GM12864 (cell line): ENCODE results near the gene STK38L.
A peak's percentile ranks its signal among the peaks of the same experiment; 100 is the strongest.

Source experiments
- DNase-seq: peaks from one replicate; pipeline ENCODE4 v3.0.0-alpha.2; 2011; ENCODE audit warnings: low read depth
- H3K4me3 ChIP-seq: 2 replicates; pipeline ENCODE4 v1.5.1; 2011; ENCODE audit warnings: mild to moderate bottlenecking, low read depth, low read length, control low read depth
- CTCF ChIP-seq: IDR thresholded peaks from 2 replicates; pipeline ENCODE4 v1.5.1; 2011; ENCODE audit warnings: low read depth, mild to moderate bottlenecking, moderate library complexity, low read length, control low read depth, inconsistent platforms; ENCODE audit errors: missing control alignments

The STK38L gene

GRCh38 chr12:27334721-27335082, 90.6 kb downstream of the STK38L start:
- TF ChIP-seq CTCF = no peak
- DNase-seq = no peak
- peak overlapping the region; percentile 76; the same call in 1 of the 2 replicates for H3K4me3 ChIP-seq

GRCh38 chr12:27335364-27336281, 91.5 kb downstream of the STK38L start:
- no peak for TF ChIP-seq CTCF
- no peak overlapping the region; the same call in 1 of the 2 replicates for H3K4me3 ChIP-seq
- DNase-seq = no peak

- H3K4me3 ChIP-seq = no peak overlapping the region
- no peak for TF ChIP-seq CTCF
- no peak for DNase-seq
Measured at GRCh38 chr12:27336282-27336653, 92.2 kb downstream of the STK38L start.

GRCh38 chr12:27337376-27337775, 93.3 kb downstream of the STK38L start:
- TF ChIP-seq CTCF = no peak
- DNase-seq = no peak
- no peak overlapping the region for H3K4me3 ChIP-seq

- no peak for TF ChIP-seq CTCF
- DNase-seq = no peak
- no peak overlapping the region for H3K4me3 ChIP-seq
Measured at GRCh38 chr12:27338473-27338872, 94.4 kb downstream of the STK38L start.

- TF ChIP-seq CTCF = no peak
- no peak overlapping the region for H3K4me3 ChIP-seq
- DNase-seq = no peak
Measured at GRCh38 chr12:27340971-27341370, 96.9 kb downstream of the STK38L start.

GRCh38 chr12:27342536-27342935, 98.5 kb downstream of the STK38L start:
- no peak for TF ChIP-seq CTCF
- H3K4me3 ChIP-seq = no peak overlapping the region
- no peak for DNase-seq
